GM19099 (cell line): ENCODE measurements around the gene NFATC3.

Source experiments
- POLR2A ChIP-seq: IDR thresholded peaks from 3 replicates; pipeline ENCODE4 v1.6.1; 2011; ENCODE audit warnings: low read depth; ENCODE audit not compliant: insufficient read length; ENCODE audit errors: extremely low read depth

NFATC3 gene

DNA sequence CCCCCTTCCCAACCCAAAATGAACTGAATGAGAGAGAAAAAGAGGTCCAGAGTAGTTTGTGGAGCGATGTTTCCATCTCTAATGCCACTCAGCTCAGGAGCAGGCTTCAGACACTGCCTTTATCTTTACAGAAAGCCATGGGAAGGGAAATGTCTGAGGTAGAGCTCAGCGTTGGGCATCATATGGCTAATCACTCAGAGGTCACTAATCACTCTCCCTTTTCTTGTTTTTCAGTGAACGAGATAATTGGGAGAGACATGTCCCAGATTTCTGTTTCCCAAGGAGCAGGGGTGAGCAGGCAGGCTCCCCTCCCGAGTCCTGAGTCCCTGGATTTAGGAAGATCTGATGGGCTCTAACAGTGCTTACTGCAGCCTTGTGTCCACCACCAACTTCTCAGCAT, 140.9 kb downstream of the NFATC3 start:
- TF ChIP-seq POLR2A: no peak

- TF ChIP-seq POLR2A: no peak
Measured at GRCh38 chr16:68227183-68227793, 142.1 kb downstream of the NFATC3 start.

DNA sequence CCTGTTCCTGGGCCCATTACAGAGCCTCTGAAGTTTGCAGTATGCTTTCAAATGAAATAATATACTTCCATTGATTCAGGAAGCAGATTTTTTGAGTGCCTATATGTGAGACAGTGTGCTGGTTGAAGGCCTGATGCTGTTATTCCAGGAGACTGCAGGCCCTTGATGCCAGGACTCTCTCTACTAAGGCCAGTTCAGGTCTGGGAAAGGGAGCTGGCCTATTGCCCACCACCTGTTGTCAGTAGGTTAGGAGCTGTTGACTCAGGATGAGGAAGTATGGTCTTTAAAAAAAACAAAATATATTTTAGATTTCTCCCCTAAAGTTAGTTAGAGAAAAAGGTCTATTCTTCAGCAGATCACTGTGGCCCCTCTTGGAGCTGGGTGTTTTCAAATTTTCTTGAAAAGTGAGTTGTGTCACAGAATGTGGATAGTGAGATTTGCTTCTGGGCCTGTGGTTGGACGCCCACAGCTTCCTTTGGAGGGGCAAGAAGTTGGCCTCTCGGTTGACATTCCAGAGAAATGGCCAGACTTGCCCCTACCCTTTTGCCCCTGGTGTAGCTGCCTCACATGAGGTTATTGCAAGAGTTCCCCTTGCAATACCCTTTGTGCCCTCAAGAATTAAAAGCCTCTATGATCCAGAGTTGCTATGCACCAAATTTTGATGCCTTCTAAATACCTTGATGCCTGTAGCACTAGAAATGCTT, 142.8 kb downstream of the NFATC3 start:
- TF ChIP-seq POLR2A: no peak

DNA sequence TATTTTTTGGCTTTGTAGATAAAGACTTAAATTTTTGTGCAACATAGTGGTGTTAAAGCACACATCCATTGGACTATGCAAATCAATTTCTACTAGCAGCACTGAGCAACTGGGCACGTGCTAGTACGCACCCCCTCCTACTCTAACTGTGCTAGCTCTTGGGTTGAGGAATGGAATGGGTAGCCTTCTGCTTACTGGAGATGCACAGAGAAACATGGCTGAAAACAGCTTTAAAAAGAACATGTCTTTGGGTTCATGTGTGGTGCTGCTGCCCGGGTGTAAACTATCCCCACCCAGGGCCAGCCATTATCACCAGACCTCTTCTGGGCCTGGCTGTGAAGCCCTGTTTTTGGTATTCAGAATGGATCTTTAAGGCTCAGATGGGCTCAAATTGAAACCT, 143.5 kb downstream of the NFATC3 start:
- no peak for TF ChIP-seq POLR2A

- no peak for TF ChIP-seq POLR2A
Measured at GRCh38 chr16:68229431-68230175, 144.4 kb downstream of the NFATC3 start.

DNA sequence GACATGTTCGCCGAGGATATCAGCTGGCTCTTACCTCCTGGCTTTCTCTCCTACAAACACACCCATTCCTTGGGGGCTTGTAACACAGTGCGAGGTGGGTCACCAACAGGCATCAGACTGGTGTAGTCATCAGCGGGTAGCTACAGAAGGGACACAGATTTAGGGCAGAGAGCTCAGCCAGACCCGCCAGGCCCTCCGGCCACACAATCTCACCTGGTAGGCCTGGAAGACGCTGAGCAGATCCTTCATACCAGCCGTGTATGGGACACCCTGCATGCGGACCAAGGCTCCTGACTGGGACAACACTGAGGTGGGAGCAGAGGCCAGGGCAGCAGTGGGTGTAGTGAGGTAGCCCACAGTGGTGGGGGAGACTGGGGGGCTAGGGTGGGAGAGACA, 145.0 kb downstream of the NFATC3 start:
- no peak for TF ChIP-seq POLR2A

DNA sequence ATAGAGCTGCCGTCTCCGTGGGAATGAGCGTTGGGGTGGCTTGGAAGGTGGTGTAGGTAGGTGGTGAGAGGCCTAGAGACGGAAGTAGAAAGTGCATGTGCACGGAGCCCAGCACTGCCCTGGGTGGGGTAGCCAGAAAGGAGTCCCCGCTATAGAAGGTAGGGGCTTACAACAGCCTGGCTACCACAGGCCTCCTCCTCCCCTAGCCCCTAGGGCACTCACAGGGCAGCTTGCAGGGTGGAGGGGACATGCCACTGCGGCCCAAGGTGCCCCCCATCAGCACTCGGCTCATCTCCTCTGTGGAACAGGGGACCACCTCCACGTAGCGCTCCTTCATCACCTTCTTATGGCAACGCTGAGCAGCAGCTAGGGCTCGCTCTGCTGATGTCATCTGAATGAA, 145.8 kb downstream of the NFATC3 start:
- TF ChIP-seq POLR2A: no peak

DNA sequence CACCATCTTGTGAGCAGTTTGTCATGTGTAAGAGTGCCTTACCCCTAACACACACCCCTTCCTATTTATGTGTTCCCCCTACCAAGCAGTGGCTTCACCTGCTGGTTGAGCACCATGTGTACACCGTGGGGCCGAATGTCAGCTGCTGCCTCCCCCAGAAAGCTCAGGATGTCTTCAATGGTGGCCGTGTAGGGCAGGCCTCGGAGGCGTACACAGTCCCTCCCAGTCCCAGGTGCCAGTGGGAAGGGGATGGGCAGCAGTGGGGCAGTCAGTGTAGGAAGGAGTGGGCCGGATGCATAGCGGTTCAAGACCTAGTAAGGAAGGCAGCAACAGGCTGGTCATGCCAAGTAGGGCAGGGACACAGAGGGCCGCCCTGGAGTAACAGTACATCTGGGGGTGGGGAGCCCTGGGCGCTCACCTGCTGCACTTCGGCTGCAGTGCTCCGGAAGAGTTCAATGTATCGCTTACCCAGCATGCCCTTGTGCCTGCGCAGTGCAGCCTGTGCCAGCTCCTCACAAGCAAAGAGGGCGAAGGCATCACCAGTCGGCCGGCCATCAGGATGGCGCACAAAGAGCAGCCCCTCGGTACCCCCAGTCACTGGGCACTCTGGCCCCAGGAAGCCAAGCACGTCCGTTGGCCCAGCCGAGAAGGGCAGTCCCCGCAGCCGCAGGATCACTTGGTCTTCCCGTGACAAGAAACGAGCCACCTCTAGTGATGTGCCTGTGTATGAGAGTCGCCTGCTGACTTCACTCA, 146.4 kb downstream of the NFATC3 start:
- no peak for TF ChIP-seq POLR2A

- no peak for TF ChIP-seq POLR2A
Measured at GRCh38 chr16:68232335-68232734, 147.2 kb downstream of the NFATC3 start.

GRCh38 chr16:68233085-68233834, 148.1 kb downstream of the NFATC3 start:
- TF ChIP-seq POLR2A: no peak

- TF ChIP-seq POLR2A: no peak
Measured at GRCh38 chr16:68233835-68234187, 148.6 kb downstream of the NFATC3 start.

- TF ChIP-seq POLR2A: no peak
Measured at GRCh38 chr16:68234188-68235107, 149.3 kb downstream of the NFATC3 start.

GRCh38 chr16:68235108-68235886, 150.1 kb downstream of the NFATC3 start:
- TF ChIP-seq POLR2A: no peak
